SK-N-MC (cell line): ENCODE data around the gene DSC1.

ENCODE experiments used
- DNase-seq: peaks from one replicate; pipeline ENCODE4 v3.0.0-alpha.2; 2011; ENCODE audit warnings: low read depth, low spot score
- H3K27ac ChIP-seq: fragments of 200-600 bp; sonication (generic); 2 replicates; pipeline ENCODE4 v1.5.1; 2016; ENCODE audit warnings: mixed run types
- H3K36me3 ChIP-seq: fragments of 200-600 bp; sonication (generic); 2 replicates; pipeline ENCODE4 v1.6.1; 2017; ENCODE audit warnings: antibody characterized with exemption, low read length, mixed read lengths; ENCODE audit not compliant: insufficient read depth
- H3K4me3 ChIP-seq: fragments of 200-600 bp; sonication (generic); 2 replicates; pipeline ENCODE4 v1.5.1; 2016
- H3K9ac ChIP-seq: fragments of 200-600 bp; sonication (generic); 2 replicates; pipeline ENCODE4 v1.8.0; 2017; ENCODE audit warnings: mixed run types, mixed read lengths; ENCODE audit not compliant: insufficient read length
- H3K9me3 ChIP-seq: fragments of 200-600 bp; sonication (generic); 2 replicates; pipeline ENCODE4 v1.6.1; 2017; ENCODE audit warnings: low read depth, mild to moderate bottlenecking, antibody characterized with exemption, low read length, moderate library complexity, mixed read lengths
- EZH2 ChIP-seq: fragments of 200-600 bp; sonication (generic); IDR thresholded peaks from one replicate; pipeline ENCODE4 v1.6.1; 2017; ENCODE audit warnings: antibody characterized with exemption
- FOXP2 ChIP-seq: optimal IDR thresholded peaks from 2 replicates; pipeline ENCODE3; 2011; ENCODE audit warnings: mild to moderate bottlenecking, moderate library complexity; ENCODE audit not compliant: insufficient read depth; ENCODE audit errors: extremely low read length, control extremely low read depth
- POLR2AphosphoS5 ChIP-seq: IDR thresholded peaks from 2 replicates; pipeline ENCODE4 v1.6.1; 2012; ENCODE audit warnings: mild to moderate bottlenecking, low read depth, low read length, borderline replicate concordance

Gene DSC1

GRCh38 chr18:31204166-31204565 is 41.5 kb upstream of the DSC1 start:
- no peaks in the 10 kb centered on the region for H3K36me3 ChIP-seq
- no peaks in the 10 kb centered on the region for H3K9me3 ChIP-seq
- no peak overlapping the region for H3K4me3 ChIP-seq
- no peak for DNase-seq
- H3K27ac ChIP-seq, result no peak overlapping the region
- no peak overlapping the region for H3K9ac ChIP-seq
- no peak for TF ChIP-seq POLR2AphosphoS5

GRCh38 chr18:31203794-31204148 is 41.1 kb upstream of the DSC1 start:
- H3K9ac ChIP-seq, result no peak overlapping the region
- H3K27ac ChIP-seq, result no peak overlapping the region
- no peaks in the 10 kb centered on the region for H3K9me3 ChIP-seq
- DNase-seq, result no peak
- TF ChIP-seq EZH2 (no peak), POLR2AphosphoS5 (no peak), FOXP2 (no peak)
- no peak overlapping the region for H3K4me3 ChIP-seq
- no peaks in the 10 kb centered on the region for H3K36me3 ChIP-seq

- no peak for DNase-seq
- TF ChIP-seq FOXP2, result no peak
- TF ChIP-seq POLR2AphosphoS5, result no peak
- no peak for TF ChIP-seq EZH2
- no peak overlapping the region for H3K27ac ChIP-seq
- H3K9ac ChIP-seq, result no peak overlapping the region
- H3K9me3 ChIP-seq, result no peaks in the 10 kb centered on the region
- no peak overlapping the region for H3K4me3 ChIP-seq
- no peaks in the 10 kb centered on the region for H3K36me3 ChIP-seq
These were observed 40.6 kb upstream of the DSC1 start for GRCh38 chr18:31203096-31203793.

- Histone ChIP-seq H3K9me3 (no peaks in the 10 kb centered on the region), H3K27ac (no peak overlapping the region), H3K9ac (no peak overlapping the region), H3K4me3 (no peak overlapping the region), H3K36me3 (no peaks in the 10 kb centered on the region)
- TF ChIP-seq POLR2AphosphoS5 (no peak), FOXP2 (no peak), EZH2 (no peak)
- no peak for DNase-seq
These were observed 36.6 kb upstream of the DSC1 start for GRCh38 chr18:31199190-31199769.

- Histone ChIP-seq H3K9me3 (no peaks in the 10 kb centered on the region), H3K9ac (no peak overlapping the region), H3K4me3 (no peak overlapping the region), H3K27ac (no peak overlapping the region), H3K36me3 (no peaks in the 10 kb centered on the region)
- TF ChIP-seq POLR2AphosphoS5 (no peak), FOXP2 (no peak), EZH2 (no peak)
- no peak for DNase-seq
These were observed 35.0 kb upstream of the DSC1 start for GRCh38 chr18:31197676-31198075.

GRCh38 chr18:31195063-31195462 is 32.4 kb upstream of the DSC1 start:
- no peak for DNase-seq
- Histone ChIP-seq H3K9me3 (no peaks in the 10 kb centered on the region), H3K36me3 (no peaks in the 10 kb centered on the region), H3K4me3 (no peak overlapping the region), H3K27ac (no peak overlapping the region), H3K9ac (no peak overlapping the region)
- TF ChIP-seq EZH2 (no peak), FOXP2 (no peak), POLR2AphosphoS5 (no peak)

- H3K9ac ChIP-seq, result no peak overlapping the region
- no peaks in the 10 kb centered on the region for H3K9me3 ChIP-seq
- no peaks in the 10 kb centered on the region for H3K36me3 ChIP-seq
- no peak overlapping the region for H3K27ac ChIP-seq
- no peak overlapping the region for H3K4me3 ChIP-seq
- DNase-seq, result no peak
- TF ChIP-seq POLR2AphosphoS5 (no peak), EZH2 (no peak), FOXP2 (no peak)
These were observed 29.6 kb upstream of the DSC1 start for GRCh38 chr18:31192086-31192776.

GRCh38 chr18:31190919-31191318 is 28.3 kb upstream of the DSC1 start:
- no peak for TF ChIP-seq POLR2AphosphoS5
- no peak for TF ChIP-seq EZH2
- TF ChIP-seq FOXP2, result no peak
- H3K27ac ChIP-seq, result no peak overlapping the region

More at GRCh38 chr18:31190919-31191318, 28.3 kb upstream of the DSC1 start:
- no peak overlapping the region for H3K9ac ChIP-seq
- H3K4me3 ChIP-seq, result no peak overlapping the region
- H3K36me3 ChIP-seq, result no peaks in the 10 kb centered on the region
- H3K9me3 ChIP-seq, result no peaks in the 10 kb centered on the region
- DNase-seq, result no peak
